GM19023 (cell line): ENCODE results near the gene ISLR.

Experiments used
- ATAC-seq: cut with Tn5 transposase; IDR thresholded peaks from one replicate; pipeline ENCODE4 v1.9.1; 2021; ENCODE audit warnings: mild to moderate bottlenecking, moderate library complexity; ENCODE audit not compliant: unreplicated experiment

ISLR gene, protein sequence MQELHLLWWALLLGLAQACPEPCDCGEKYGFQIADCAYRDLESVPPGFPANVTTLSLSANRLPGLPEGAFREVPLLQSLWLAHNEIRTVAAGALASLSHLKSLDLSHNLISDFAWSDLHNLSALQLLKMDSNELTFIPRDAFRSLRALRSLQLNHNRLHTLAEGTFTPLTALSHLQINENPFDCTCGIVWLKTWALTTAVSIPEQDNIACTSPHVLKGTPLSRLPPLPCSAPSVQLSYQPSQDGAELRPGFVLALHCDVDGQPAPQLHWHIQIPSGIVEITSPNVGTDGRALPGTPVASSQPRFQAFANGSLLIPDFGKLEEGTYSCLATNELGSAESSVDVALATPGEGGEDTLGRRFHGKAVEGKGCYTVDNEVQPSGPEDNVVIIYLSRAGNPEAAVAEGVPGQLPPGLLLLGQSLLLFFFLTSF

GRCh38 chr15:74173380-74174218, at the start of gene ISLR:
Gene ISLR, plus strand, starts transcription at chr15:74173710. Its CDS starts 1,149 bp downstream, at chr15:74174859.
- ATAC-seq: no peak

- ATAC-seq: no peak
These were observed 49.3 kb upstream of the ISLR start for GRCh38 chr15:74124196-74124595.

DNA sequence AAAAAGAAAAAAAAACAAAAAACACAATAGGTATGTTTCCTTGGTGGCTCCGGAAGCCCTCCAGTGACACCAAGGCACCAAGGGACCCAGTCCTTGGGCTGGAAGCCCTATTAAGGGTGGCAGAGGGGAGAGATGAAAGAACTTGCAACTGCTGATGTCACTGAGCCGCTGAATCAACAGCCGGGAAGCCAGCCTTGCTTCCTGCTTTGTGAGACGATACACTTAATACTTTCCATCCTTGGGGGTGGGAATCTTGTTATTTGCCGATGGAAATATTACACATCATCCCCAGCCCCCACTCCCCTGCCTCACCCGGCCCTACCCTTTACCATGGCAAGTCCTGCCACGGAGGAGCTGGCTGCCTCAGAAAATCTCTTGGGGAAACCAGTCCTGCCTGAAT, 48.8 kb upstream of the ISLR start:
- no peak for ATAC-seq

DNA sequence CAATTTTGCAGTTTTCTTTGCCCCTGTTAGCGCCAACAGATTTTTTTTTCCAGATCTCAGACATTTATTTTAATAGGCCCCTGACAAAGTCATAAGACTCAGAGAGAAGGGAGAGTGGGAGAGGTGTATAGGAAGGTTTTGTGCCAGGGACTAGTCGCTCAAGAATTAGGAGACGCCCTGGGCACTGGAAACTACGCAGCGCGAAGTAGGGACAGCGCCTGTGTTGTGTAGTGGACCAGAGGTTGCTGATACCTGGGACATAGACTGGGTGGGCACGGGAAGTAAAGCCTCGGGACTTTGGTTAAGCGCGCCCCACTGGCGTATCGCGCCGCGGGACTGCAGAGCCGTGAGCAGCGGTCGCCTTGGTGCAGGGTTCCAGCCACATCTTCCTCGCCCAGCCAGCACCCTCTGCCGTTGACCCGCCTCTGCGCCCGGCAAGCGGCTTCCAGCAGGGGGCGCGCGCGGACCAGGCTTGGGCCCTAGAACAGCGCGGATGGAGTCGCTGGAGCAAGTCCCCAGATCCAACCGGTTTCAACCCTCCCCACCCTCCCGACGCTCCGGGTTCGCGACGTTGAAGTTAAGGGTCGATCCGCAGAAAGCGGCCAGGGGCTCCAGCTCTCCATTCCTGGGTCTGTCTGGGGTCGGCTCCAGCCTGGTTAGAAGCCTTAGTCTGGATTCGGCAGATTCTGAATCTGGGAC, 46.1 kb upstream of the ISLR start:
- no peak for ATAC-seq

DNA sequence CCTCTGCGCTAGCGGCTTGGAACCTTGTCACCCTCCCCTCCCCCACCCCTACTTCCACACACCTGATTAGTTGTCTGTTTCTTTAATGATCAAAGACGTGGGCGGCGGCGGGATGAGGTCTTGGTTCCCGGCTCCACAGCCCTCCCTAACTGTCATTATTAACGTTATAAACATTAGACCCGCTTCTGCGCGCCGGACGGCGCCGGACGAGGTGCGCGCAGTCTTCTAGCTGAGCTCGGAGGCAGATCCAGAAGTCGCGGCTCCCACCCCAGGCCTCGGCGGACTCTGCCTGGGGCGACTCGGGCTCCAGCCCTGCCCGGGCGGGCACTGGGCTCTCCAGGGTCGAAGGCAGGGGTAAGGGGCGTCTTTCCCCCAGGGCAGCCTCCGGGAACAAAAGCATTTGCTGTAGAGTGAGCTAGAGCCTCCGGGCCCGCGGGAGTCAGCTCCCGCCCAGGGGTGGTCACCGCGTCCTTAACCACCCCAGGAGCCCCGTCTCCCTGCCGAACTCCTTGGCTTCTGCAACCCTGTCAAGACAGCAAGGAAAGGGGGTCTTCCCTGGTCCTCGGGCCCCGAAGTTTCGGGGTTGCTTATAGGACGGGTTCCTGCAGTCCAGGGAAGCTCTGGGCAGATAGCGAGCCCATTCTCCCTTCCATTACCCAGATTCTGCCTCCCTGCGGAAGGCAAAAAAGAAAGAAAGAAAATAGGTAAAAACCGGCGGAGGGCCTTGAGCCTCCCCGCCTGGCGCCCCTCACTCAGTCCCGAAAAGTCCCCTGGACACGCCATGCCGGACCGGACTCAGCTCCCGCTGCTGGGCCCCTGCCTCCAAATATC, 45.3 kb upstream of the ISLR start:
- ATAC-seq: no peak

DNA sequence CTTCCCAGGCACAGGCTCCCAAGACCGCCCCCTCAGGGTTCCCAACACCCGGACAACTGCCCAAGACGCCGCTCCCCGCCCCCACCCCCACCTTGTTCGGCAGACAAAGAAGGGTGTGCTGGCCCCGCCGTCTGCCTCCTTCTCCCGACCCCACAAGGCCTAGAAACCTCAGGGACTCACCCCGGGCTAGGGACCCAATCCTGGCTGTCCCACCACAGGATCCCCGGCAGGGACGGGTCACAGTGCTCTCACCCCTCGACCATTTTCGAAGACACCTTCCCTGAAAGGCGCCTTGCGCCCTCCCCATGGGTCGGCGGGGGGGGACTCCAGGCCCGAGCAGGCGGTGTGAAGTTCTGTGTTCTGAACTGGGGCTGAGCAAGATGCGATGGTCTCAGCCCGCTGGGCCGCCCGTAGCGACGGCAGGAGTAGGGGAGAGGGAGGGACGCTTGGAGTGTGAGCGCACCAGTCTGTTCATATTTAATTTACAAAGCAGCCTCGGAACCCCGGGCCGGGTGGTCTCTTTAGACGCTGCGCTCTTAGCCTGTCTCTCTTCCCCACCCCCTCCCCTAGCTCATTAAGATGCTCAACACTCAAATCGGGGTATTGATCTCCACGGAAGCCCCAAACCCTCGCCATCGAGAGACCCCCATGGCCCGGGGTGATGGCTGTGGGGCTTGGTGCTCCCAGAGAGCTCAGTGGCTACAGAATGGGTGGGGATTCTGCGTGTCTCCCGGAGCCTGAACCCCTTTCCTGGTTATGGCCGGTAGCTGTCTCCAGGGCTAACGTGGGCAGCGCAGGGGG, 44.5 kb upstream of the ISLR start:
- ATAC-seq: no peak

DNA sequence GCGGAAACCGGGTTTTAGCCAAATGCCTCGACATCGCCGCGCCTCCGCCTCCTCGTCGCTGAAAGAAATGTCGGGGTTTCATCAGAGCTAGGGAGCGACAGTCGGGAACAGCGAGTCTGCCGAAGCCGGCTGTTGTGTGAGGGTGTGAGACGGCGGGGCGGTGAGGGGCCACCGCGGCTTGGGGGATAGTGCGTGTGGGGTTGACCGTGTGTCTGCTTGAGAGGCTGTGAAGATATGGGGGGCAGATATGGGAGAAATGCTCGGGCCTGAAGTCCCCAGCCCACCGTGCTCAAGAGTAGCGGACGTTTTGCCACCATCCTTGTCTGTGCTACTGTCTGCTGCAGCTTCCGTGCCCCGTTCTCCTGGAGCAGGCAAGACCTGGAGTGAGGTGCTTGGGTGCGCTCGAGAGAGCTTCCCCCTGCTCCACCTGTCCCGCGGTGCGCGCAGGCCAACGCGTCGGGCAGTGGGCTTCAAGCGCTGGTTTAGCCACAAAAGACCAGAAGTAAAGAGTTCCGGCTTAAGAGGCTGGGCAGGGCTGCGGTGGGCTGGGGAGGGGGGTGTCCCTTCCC, 43.8 kb upstream of the ISLR start:
- ATAC-seq: no peak

DNA sequence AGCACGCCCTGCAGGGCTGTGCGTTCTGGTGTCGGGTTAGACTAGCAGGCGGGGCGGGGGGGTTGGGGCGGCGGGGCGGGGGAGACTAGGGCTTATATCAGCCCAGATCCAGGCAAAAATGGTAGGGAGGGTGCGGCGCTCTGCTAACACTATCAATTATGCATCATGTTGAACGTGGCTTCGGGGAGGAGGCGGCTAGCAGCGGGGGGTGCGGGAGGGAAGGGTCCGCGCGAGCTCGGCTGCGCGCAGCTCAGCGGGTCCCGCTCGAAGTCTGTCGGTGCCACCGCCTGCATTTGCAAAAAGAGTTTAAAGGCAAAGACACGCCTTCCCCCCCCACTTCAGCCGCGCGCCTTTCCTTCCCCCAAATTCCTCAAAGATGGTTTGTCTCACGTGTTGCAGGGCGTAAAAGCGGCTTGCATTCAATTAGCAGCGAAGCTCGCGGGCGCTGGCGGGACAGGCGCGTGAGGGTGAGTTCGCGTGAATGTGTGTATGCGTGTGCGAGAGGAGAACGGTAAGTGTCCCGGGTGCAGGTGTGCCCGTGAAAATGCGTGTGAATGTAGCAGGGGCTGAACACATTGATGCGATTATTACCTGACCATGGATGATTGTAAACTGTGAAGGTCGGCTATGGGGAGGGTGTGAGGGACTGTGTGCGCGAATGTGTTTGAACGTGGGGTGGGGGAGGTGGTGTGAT, 43.2 kb upstream of the ISLR start, which contains the start of gene ISLR2:
Gene ISLR2 (plus strand): TSS at position 432 of the 694 bp plus-strand sequence. CDS start 2,169 bp downstream, outside the sequence.
- no peak for ATAC-seq

DNA sequence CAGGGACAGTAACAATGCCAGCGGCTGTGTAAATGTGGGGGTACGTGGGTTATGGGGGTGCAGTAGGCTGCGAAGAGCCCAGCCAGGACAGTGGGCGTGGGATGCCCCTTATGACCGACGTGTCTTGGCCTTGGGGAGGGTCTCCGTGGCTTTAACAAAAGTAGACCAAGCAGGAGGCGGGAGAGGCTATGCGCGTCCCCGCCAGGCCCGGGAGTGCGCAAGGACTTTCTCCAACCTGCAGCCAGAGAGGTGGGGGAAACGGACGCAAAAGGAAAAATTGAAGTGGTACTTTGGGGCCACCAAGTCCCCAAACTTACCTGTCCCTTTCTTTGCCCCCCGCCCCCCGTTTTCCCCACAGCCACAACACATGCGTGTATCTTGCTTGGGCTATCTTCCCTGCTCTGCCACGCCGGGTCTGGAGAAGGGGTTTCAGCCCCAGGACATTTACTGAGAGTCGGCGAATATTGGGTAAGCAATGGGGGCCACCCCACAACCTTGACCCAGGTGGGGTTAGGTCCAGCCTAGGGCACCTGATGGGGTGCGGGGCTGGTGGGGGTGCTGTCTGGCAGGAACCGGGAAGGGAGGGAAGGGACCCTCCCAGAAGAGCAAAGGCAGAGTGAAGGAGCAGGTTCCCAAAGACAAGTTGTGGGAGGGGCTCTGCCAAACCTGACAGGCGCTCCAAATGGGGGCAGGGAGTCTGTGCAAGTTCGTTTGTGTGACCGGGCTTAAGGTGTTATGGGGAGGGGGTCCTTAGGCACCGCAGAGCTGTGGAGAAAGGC, 42.5 kb upstream of the ISLR start:
- ATAC-seq: no peak

- no peak for ATAC-seq
These were observed 41.7 kb upstream of the ISLR start for GRCh38 chr15:74131628-74132413.

- no peak for ATAC-seq
These were observed 40.5 kb upstream of the ISLR start for GRCh38 chr15:74132681-74133651.

DNA sequence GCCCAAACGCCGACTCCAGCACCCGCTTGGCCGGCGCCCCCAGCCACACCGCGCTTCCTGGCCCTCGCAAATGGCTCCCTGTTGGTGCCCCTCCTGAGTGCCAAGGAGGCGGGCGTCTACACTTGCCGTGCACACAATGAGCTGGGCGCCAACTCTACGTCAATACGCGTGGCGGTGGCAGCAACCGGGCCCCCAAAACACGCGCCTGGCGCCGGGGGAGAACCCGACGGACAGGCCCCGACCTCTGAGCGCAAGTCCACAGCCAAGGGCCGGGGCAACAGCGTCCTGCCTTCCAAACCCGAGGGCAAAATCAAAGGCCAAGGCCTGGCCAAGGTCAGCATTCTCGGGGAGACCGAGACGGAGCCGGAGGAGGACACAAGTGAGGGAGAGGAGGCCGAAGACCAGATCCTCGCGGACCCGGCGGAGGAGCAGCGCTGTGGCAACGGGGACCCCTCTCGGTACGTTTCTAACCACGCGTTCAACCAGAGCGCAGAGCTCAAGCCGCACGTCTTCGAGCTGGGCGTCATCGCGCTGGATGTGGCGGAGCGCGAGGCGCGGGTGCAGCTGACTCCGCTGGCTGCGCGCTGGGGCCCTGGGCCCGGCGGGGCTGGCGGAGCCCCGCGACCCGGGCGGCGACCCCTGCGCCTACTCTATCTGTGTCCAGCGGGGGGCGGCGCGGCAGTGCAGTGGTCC, 39.7 kb upstream of the ISLR start:
- no peak for ATAC-seq

- no peak for ATAC-seq
These were observed 39.0 kb upstream of the ISLR start for GRCh38 chr15:74134387-74135027.

DNA sequence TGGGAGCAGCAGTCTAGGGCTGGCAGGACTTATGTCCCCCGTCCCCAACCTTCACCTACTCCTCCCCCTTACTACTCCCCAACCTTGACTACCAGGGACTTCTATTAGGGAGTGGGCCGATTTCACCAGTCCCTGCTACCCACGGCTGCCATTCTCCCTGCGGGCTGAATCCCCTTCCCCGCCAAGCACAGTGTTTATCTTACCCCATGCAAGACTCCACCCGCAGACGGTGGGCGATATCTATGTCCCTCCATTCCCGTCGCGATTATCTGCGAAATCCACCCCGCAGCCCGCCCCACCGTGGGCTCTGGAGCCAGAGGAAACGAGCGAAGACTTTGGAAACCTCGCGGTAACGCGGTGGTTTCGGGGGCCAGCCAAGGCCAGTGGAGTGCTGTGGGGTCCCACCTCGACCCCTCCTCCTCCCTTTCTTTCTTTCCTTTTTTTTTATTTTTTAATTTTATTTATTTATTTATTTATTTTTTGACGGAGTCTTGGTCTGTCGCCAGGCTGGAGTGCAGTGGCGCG, 38.4 kb upstream of the ISLR start:
- no peak for ATAC-seq

- ATAC-seq: no peak
These were observed 37.0 kb upstream of the ISLR start for GRCh38 chr15:74136540-74136813.
